NCI-H524 treated with DMSO at 0.1 percent for 48 hours (cell line): ENCODE data around the gene TAF11L10.
"Not testable (repeated sequence)": the region's sequence is repeated elsewhere in the genome, so short reads cannot be mapped to it uniquely, and the experiment has no call there.

Experiments used
- DNase-seq: peaks from one replicate; lab custom pipeline; 2025; lab: John Stamatoyannopoulos, UW

TAF11L10 gene

DNA sequence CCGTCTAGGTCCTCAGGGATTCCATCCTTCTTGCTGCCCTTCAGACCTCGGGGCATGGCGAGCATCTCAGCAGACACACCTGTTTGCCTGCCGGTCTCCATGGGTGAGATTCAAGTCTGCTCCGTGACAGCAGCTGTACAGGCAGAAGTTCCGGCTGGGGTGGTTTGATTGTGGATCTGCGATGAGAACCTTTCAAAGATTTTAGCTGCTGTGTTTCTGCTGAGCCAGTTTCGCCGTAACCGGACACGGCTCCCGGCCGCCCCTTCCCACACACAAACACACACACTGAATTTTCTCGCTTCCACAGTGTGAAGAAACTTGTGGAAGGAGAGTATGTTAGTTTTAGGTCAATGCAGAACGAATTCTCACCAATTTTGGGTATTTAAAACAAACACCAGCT lies at the start of gene TAF11L10:
Gene TAF11L10 (minus strand): TSS at position 101 of the 400 bp plus-strand sequence.
- not testable (repeated sequence) for DNase-seq

GRCh38 chr5:17634160-17634559 lies 36.5 kb upstream of the TAF11L10 start, which contains the start of gene TAF11L14:
TAF11L14 (plus strand) TSS chr5:17634460.
- no peak for DNase-seq

GRCh38 chr5:17631788-17632187 lies 34.2 kb upstream of the TAF11L10 start, which contains the start of gene TAF11L13:
TAF11L13 (plus strand) TSS chr5:17632088.
- DNase-seq: not testable (repeated sequence)

GRCh38 chr5:17625686-17626085 lies 28.1 kb upstream of the TAF11L10 start:
- no peak for DNase-seq

GRCh38 chr5:17620627-17621026 lies 23.0 kb upstream of the TAF11L10 start:
- DNase-seq: no peak

DNA sequence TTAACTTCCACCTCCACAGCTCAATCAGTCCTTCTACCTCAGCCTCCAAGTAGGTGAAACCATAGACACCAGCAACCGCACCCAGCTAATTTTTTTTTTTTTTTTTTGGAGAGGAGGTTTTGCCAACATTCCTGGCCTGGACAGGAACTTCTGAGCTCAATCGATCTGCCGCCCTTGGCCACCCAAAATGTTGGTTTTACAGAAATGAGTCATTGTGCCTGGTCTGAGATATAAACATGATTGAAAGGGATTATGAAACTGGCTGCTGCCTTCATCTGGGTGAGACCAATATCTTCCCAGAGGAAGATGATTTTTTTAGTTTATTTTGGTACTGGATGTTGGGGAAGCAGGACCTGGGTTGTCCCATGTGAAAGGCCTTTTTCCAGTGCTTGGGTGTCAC lies 21.7 kb upstream of the TAF11L10 start:
- DNase-seq: no peak

GRCh38 chr5:17614872-17615605 lies 17.4 kb upstream of the TAF11L10 start:
- DNase-seq: no peak

GRCh38 chr5:17610092-17610491 lies 12.5 kb upstream of the TAF11L10 start, which contains the start of gene TAF11L12:
TAF11L12 (plus strand) TSS chr5:17610392.
- not testable (repeated sequence) for DNase-seq

DNA sequence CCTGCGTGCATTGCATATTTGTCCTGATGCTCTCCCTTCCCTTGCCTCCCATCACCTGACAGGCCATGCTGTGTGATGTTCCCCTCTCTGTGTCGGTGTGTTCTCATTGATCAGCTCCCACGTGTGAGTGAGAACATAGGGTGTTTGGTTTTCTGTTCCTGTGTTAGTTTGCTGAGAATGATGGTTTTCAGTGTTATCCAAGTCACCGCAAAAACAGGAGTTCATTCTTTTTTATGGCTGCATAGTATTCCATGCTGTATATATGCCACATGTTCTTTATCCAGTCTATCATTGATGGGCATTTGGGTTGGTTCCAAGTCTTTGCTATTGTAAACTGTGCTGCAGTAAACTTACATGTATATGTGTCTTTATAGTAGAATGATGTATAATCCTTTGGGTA lies 9.8 kb upstream of the TAF11L10 start:
- not testable (repeated sequence) for DNase-seq

DNA sequence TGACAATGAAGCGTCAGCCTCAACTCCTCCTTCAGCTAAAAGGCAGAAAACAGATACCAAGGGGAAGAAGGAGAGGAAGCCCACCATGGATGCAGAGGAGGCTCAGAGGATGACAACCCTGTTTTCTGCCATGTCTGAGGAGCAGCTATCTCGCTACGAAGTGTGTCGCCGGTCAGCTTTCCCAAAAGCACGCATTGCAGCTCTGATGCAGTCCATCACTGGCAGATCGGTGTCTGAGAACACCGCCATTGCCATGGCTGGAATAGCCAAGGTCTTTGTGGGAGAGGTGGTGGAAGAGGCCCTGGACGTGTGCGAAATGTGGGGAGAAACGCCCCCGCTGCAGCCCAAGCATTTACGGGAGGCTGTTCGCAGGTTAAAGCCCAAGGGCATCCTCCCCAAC lies 7.3 kb upstream of the TAF11L10 start:
- no peak for DNase-seq

GRCh38 chr5:17603880-17604279 lies 6.3 kb upstream of the TAF11L10 start, which contains the start of gene TAF11L11:
TAF11L11 (plus strand) TSS chr5:17604183.
- not testable (repeated sequence) for DNase-seq

- not testable (repeated sequence) for DNase-seq
These were observed 3.4 kb downstream of the TAF11L10 start, which contains the start of gene TAF11L9 for GRCh38 chr5:17594255-17594654. TAF11L9 (minus strand) TSS chr5:17594394.

DNA sequence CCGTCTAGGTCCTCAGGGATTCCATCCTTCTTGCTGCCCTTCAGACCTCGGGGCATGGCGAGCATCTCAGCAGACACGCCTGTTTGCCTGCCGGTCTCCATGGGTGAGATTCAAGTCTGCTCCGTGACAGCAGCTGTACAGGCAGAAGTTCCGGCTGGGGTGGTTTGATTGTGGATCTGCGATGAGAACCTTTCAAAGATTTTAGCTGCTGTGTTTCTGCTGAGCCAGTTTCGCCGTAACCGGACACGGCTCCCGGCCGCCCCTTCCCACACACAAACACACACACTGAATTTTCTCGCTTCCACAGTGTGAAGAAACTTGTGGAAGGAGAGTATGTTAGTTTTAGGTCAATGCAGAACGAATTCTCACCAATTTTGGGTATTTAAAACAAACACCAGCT lies 6.8 kb downstream of the TAF11L10 start, which contains the start of gene TAF11L8:
Gene TAF11L8 (minus strand): TSS at position 101 of the 400 bp plus-strand sequence.
- DNase-seq: not testable (repeated sequence)

DNA sequence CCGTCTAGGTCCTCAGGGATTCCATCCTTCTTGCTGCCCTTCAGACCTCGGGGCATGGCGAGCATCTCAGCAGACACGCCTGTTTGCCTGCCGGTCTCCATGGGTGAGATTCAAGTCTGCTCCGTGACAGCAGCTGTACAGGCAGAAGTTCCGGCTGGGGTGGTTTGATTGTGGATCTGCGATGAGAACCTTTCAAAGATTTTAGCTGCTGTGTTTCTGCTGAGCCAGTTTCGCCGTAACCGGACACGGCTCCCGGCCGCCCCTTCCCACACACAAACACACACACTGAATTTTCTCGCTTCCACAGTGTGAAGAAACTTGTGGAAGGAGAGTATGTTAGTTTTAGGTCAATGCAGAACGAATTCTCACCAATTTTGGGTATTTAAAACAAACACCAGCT lies 12.0 kb downstream of the TAF11L10 start, which contains the start of gene TAF11L7:
Gene TAF11L7 (minus strand): TSS at position 101 of the 400 bp plus-strand sequence.
- DNase-seq: not testable (repeated sequence)
